SK-N-SH (cell line): ENCODE measurements around the gene INHBB. TPM values are rescaled to one million over a fixed set of nuclear protein-coding genes. Genes with fewer than 3 reads are reported as not detected.

Source experiments
- CTCF ChIA-PET: fragments of 300-600, 350-600 bp; formaldehyde crosslinking; extraction: SDS; loops from one replicate; lab custom pipeline; 2021; lab: Yijun Ruan, JAX
- POLR2A ChIA-PET: fragments of 350-600 bp; sonication (Branson Sonifier 250); formaldehyde crosslinking; extraction: SDS; loops from one replicate; lab custom pipeline; 2020; ENCODE audit warnings: antibody characterized with exemption, inconsistent platforms; lab: Yijun Ruan, JAX
- DNase-seq: peaks from one replicate; pipeline ENCODE4 v3.0.0; 2012
- H2AFZ ChIP-seq: fragments of 200-600 bp; sonication (generic); 2 replicates; pipeline ENCODE4 v1.8.1; 2016; ENCODE audit warnings: antibody characterized with exemption, mild to moderate bottlenecking, low read depth
- H3F3A ChIP-seq: fragments of 200-600 bp; sonication (generic); replicated peaks from 2 replicates; pipeline ENCODE3; 2016; ENCODE audit warnings: antibody characterized with exemption, mild to moderate bottlenecking; ENCODE audit not compliant: insufficient read depth
- H3K27ac ChIP-seq, 2 experiments: fragments of 200-500 bp in 1 of 2; fragments of 200-600 bp in 1 of 2; sonication (Bioruptor generic) in 1 of 2; sonication (generic), shearing (Covaris generic) in 1 of 2; 2 replicates each; pipeline versions ENCODE4 v1.5.1 to v1.6.1; 2014 to 2016; ENCODE audit warnings: low read depth in 2 of 2, inconsistent platforms in 1 of 2, low read length in 1 of 2, mild to moderate bottlenecking in 1 of 2, mixed read lengths in 1 of 2
- H3K27me3 ChIP-seq: fragments of 200-600 bp; sonication (generic), shearing (Covaris generic); 2 replicates; pipeline ENCODE4 v1.6.1; 2016; ENCODE audit warnings: mixed run types; ENCODE audit not compliant: insufficient read depth
- H3K36me3 ChIP-seq, 2 experiments: fragments of 200-500 bp in 1 of 2; fragments of 200-600 bp in 1 of 2; sonication (Bioruptor generic) in 1 of 2; sonication (generic) in 1 of 2; replicated peaks in 1 of 2; 2 replicates each; pipeline versions ENCODE3 to v1.5.1; 2014 to 2016; ENCODE audit warnings: low read length in 1 of 2, mild to moderate bottlenecking in 1 of 2; ENCODE audit not compliant: insufficient read depth in 2 of 2, control insufficient read depth in 1 of 2
- H3K4me1 ChIP-seq, 2 experiments: fragments of 200-500 bp in 1 of 2; fragments of 200-600 bp in 1 of 2; sonication (Bioruptor generic) in 1 of 2; sonication (generic), shearing (Covaris generic) in 1 of 2; 2 replicates each; pipeline versions ENCODE4 v1.5.1 to v1.6.1; 2014 to 2016; ENCODE audit warnings: low read depth in 1 of 2, low read length in 1 of 2, mixed run types in 1 of 2; ENCODE audit not compliant: insufficient read depth in 2 of 2, control insufficient read depth in 1 of 2
- H3K4me2 ChIP-seq: fragments of 200-600 bp; sonication (generic), shearing (Covaris generic); 2 replicates; pipeline ENCODE4 v1.6.1; 2017; ENCODE audit warnings: mixed run types
- H3K4me3 ChIP-seq, 2 experiments: fragments of 200-500 bp in 1 of 2; fragments of 200-600 bp in 1 of 2; sonication (Bioruptor generic) in 1 of 2; sonication (generic), shearing (Covaris generic) in 1 of 2; 2 replicates each; pipeline versions ENCODE4 v1.5.1 to v1.8.1; 2014 to 2016; ENCODE audit warnings: low read depth in 2 of 2, inconsistent platforms in 1 of 2, low read length in 1 of 2, mild to moderate bottlenecking in 1 of 2, mixed read lengths in 1 of 2, moderate library complexity in 1 of 2
- H3K79me2 ChIP-seq: fragments of 200-600 bp; sonication (generic); 2 replicates; pipeline ENCODE4 v1.8.1; 2017; ENCODE audit warnings: mild to moderate bottlenecking; ENCODE audit not compliant: insufficient read depth
- H3K9ac ChIP-seq: fragments of 200-600 bp; sonication (generic); 2 replicates; pipeline ENCODE4 v1.6.1; 2017; ENCODE audit warnings: mixed run types
- H3K9me2 ChIP-seq: fragments of 200-600 bp; sonication (generic); 2 replicates; pipeline ENCODE4 v1.6.1; 2017; ENCODE audit warnings: mixed run types
- H3K9me3 ChIP-seq: fragments of 200-600 bp; sonication (generic); 2 replicates; pipeline ENCODE4 v1.6.1; 2017; ENCODE audit warnings: mixed run types, mild to moderate bottlenecking, moderate library complexity
- H4K20me1 ChIP-seq: fragments of 200-600 bp; sonication (generic); 2 replicates; pipeline ENCODE4 v1.6.1; 2017; ENCODE audit warnings: mild to moderate bottlenecking, mixed run types; ENCODE audit not compliant: insufficient read depth
- CHD2 ChIP-seq: fragments of 150-350 bp; IDR thresholded peaks from 2 replicates; pipeline ENCODE4 v1.6.1; 2018; ENCODE audit warnings: low read length; ENCODE audit not compliant: partially characterized antibody
- ELF1 ChIP-seq: IDR thresholded peaks from 2 replicates; pipeline ENCODE4 v1.4.0; 2012
- FOSL2 ChIP-seq: IDR thresholded peaks from 2 replicates; pipeline ENCODE4 v1.4.0; 2012; ENCODE audit warnings: low read depth, mild to moderate bottlenecking, moderate library complexity, borderline replicate concordance
- FOXJ3 ChIP-seq: sonication (generic); formaldehyde crosslinking; IDR thresholded peaks from 2 replicates; pipeline ENCODE4 v1.5.1; 2020; ENCODE audit warnings: mild to moderate bottlenecking, missing genetic modification reagents
- FOXM1 ChIP-seq: IDR thresholded peaks from 2 replicates; pipeline ENCODE4 v1.4.0; 2012; ENCODE audit warnings: low read depth, mild to moderate bottlenecking
- GABPA ChIP-seq: IDR thresholded peaks from 2 replicates; pipeline ENCODE4 v1.4.0; 2012; ENCODE audit warnings: low read depth, mild to moderate bottlenecking
- JUND ChIP-seq: IDR thresholded peaks from 2 replicates; pipeline ENCODE4 v1.4.0; 2012
- MAX ChIP-seq: IDR thresholded peaks from 2 replicates; pipeline ENCODE4 v1.4.0; 2012; ENCODE audit warnings: low read depth
- MEF2A ChIP-seq: IDR thresholded peaks from 2 replicates; pipeline ENCODE4 v1.4.0; 2012; ENCODE audit warnings: low read depth, borderline replicate concordance
- NRF1 ChIP-seq: IDR thresholded peaks from 2 replicates; pipeline ENCODE4 v1.6.1; 2012; ENCODE audit warnings: low read depth, mild to moderate bottlenecking, low read length
- PBX3 ChIP-seq: IDR thresholded peaks from 2 replicates; pipeline ENCODE4; 2012
- POLR2AphosphoS5 ChIP-seq: IDR thresholded peaks from 2 replicates; pipeline ENCODE4 v1.6.1; 2012; ENCODE audit warnings: low read depth, low read length
- RAD21 ChIP-seq: IDR thresholded peaks from 2 replicates; pipeline ENCODE4 v1.6.1; 2012; ENCODE audit warnings: mild to moderate bottlenecking, low read length
- REST ChIP-seq: IDR thresholded peaks from 2 replicates; pipeline ENCODE4 v1.6.1; 2012; ENCODE audit warnings: mild to moderate bottlenecking, low read depth, low read length, moderate library complexity
- RFX5 ChIP-seq: IDR thresholded peaks from 2 replicates; pipeline ENCODE4 v1.6.1; 2012; ENCODE audit warnings: mild to moderate bottlenecking, improper control_type of control experiment, low read length
- TCF12 ChIP-seq: IDR thresholded peaks from 2 replicates; pipeline ENCODE4 v1.4.0; 2012
- USF2 ChIP-seq: fragments of 150-350 bp; IDR thresholded peaks from 2 replicates; pipeline ENCODE4 v1.6.1; 2017; ENCODE audit warnings: antibody characterized with exemption, low read length, low read depth, borderline replicate concordance
- YY1 ChIP-seq: IDR thresholded peaks from 2 replicates; pipeline ENCODE4 v1.4.0; 2012; ENCODE audit warnings: low read depth, mild to moderate bottlenecking
- WGBS: methylation state at CpG from one replicate; pipeline ENCODE4 v1.1.6; 2017; ENCODE audit warnings: low lambda C conversion rate; 5-methylcytosine and 5-hydroxymethylcytosine counted together
- polyA plus RNA-seq, 3 experiments: library from polyadenylated mRNA; depleted of rRNA; stranded (reverse); fragments of >200 nt; gene quantifications; 2 replicates each; pipeline ENCODE4 v1.2.3, GENCODE V29; 2012
- TF ChIP-seq, protein P1 (sequence below): fragments of 200-600 bp; sonication (generic); IDR thresholded peaks from 2 replicates; pipeline ENCODE4 v1.6.1; 2017; ENCODE audit warnings: antibody characterized with exemption, mild to moderate bottlenecking, moderate library complexity

INHBB gene
- polyA plus RNA-seq, 1 of the 3 experiments (the other 2 are of a cell fraction), result 0.03 TPM

DNA sequence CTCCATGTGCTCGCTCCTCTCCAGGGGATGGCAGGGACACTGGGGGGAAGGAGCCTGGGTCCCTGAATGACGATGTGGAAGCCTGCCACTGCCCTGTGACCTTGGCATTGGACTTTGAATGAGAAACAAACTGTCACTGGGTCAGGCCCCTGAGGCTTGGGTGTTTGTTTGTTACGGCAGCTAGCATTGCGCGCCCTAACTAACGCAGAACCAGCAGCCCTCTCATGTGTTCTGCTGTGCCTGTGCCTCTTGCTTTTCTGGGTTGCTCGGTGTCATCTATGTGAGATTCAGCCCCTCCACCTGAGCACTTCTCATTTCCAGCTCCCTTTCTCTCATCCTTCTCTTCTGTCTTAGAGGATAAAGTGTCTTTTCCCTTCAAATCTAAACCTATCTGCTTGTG, 23.6 kb upstream of the INHBB start:
- WGBS, result 82% methylated on average over 7 of the region's 7 CpGs
- Histone ChIP-seq H3K9ac (no peak overlapping the region), H3K9me2 (no peaks in the 10 kb centered on the region), H3F3A (no peaks in the 10 kb centered on the region), H3K4me1 (peaks cover 0 to 2% of the 10 kb centered on the region in 2 experiments; a peak in 1 of 4 replicates), H3K36me3 (no peaks in the 10 kb centered on the region), H3K27me3 (no peaks in the 10 kb centered on the region; the same call in 1 of the 2 replicates), H3K4me2 (no peak overlapping the region), H3K79me2 (no peaks in the 10 kb centered on the region), H2AFZ (no peak overlapping the region), H3K27ac (no peak overlapping the region), H3K4me3 (no peak overlapping the region), H4K20me1 (no peaks in the 10 kb centered on the region), H3K9me3 (no peaks in the 10 kb centered on the region)
- POLR2A ChIA-PET, result no interaction called here
- DNase-seq, result no peak
- TF ChIP-seq, protein P1, sequence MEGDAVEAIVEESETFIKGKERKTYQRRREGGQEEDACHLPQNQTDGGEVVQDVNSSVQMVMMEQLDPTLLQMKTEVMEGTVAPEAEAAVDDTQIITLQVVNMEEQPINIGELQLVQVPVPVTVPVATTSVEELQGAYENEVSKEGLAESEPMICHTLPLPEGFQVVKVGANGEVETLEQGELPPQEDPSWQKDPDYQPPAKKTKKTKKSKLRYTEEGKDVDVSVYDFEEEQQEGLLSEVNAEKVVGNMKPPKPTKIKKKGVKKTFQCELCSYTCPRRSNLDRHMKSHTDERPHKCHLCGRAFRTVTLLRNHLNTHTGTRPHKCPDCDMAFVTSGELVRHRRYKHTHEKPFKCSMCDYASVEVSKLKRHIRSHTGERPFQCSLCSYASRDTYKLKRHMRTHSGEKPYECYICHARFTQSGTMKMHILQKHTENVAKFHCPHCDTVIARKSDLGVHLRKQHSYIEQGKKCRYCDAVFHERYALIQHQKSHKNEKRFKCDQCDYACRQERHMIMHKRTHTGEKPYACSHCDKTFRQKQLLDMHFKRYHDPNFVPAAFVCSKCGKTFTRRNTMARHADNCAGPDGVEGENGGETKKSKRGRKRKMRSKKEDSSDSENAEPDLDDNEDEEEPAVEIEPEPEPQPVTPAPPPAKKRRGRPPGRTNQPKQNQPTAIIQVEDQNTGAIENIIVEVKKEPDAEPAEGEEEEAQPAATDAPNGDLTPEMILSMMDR, result no peak
- TF ChIP-seq USF2, result no peak
- TF ChIP-seq JUND, result no peak
- no peak for TF ChIP-seq MEF2A
- TF ChIP-seq NRF1, result no peak
- no peak for TF ChIP-seq CHD2
- CTCF ChIA-PET, result interaction anchor here (1.1 to 2.1 kb wide), 2 partner anchors 11 to 21 kb away, joined by 3 to 9 read pairs; no protein-coding TSS in a partner anchor

DNA sequence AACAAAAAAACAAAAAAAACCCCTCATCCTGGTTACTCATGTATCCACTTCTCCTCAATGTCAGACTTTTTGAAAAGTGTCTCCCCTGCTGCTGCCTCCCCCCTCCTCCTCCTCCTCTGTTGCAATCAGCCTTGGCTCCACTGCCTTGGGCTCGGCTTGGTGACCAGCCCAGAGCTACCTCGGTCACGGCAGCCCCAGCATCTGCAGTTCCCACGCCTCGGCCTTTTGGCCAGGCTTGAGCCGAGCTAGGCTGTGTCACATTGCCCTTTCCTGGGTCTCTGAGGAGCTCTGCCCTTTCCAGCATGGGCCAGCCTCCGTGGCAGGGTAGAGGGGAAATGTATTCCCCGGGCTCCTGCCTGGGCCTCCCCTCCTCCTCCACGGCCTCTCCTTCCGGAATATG, 22.7 kb upstream of the INHBB start:
- no peaks in the 10 kb centered on the region for H3K79me2 ChIP-seq
- no peaks in the 10 kb centered on the region for H3K9me3 ChIP-seq
- no peaks in the 10 kb centered on the region for H4K20me1 ChIP-seq
- peaks cover 0 to 2% of the 10 kb centered on the region in 2 experiments; a peak in 1 of 4 replicates for H3K4me1 ChIP-seq
- no peak overlapping the region for H3K4me3 ChIP-seq
- no peak overlapping the region for H3K27ac ChIP-seq
- WGBS, result 72% methylated on average over 9 of the region's 10 CpGs
- H3K36me3 ChIP-seq, result no peaks in the 10 kb centered on the region
- H3K9me2 ChIP-seq, result no peaks in the 10 kb centered on the region
- ChIA-PET CTCF (interaction anchor here (1.2 to 2.1 kb wide), 6 partner anchors 9 to 357 kb away, joined by 3 to 9 read pairs (median 6); no protein-coding TSS in a partner anchor), POLR2A (no interaction called here)
- H2AFZ ChIP-seq, result no peak overlapping the region
- H3K27me3 ChIP-seq, result no peaks in the 10 kb centered on the region; the same call in 1 of the 2 replicates
- H3F3A ChIP-seq, result no peaks in the 10 kb centered on the region
- H3K9ac ChIP-seq, result no peak overlapping the region
- H3K4me2 ChIP-seq, result no peak overlapping the region
- DNase-seq, result no peak
- TF ChIP-seq FOXJ3 (CRISPR knock-in tag) (no peak), FOSL2 (no peak), YY1 (no peak), POLR2AphosphoS5 (no peak), MEF2A (no peak), PBX3 (no peak), FOXM1 (no peak), RFX5 (no peak), GABPA (no peak), REST (no peak), RAD21 (no peak), TCF12 (no peak), ELF1 (no peak), MAX (no peak)
- TF ChIP-seq, protein P1, result no peak
